HL-60/S4 treated with phorbol 12-myristate 13-acetate at 8.2 ng/mL for 4 days and 3 days (cell line): ENCODE data around the gene NHEJ1.

Experiments used
- in situ Hi-C: fragments of 300-500 bp; cut with MboI; formaldehyde crosslinking; loops from 2 replicates; pipeline ENCODE4 v1.15.0; 2022; ENCODE audit warnings: low sequenced_read_pairs

Gene NHEJ1

GRCh38 chr2:219094171-219094570 is 66.4 kb downstream of the NHEJ1 start:
- in situ Hi-C loops: no loop called here

GRCh38 chr2:219090436-219091299 is 69.9 kb downstream of the NHEJ1 start:
- in situ Hi-C loops: no loop called here

DNA sequence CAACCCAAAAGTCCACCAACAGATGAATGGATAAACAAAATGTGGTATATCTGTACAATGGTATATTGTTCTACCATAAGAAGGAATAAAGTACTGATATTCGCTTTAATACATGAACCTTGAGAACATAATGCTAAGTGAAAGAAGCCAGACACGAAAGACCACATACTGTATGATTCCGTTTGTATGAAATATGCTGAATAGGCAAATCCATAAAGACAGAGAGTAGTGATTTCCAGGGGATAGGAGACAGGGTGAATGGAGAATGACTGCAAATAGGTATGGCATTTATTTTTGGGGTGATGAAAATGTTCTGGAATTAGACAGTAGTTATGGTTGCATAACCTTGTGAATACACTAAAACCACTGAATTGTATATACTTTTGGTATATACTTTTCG is 71.3 kb downstream of the NHEJ1 start:
- in situ Hi-C loops: no loop called here

DNA sequence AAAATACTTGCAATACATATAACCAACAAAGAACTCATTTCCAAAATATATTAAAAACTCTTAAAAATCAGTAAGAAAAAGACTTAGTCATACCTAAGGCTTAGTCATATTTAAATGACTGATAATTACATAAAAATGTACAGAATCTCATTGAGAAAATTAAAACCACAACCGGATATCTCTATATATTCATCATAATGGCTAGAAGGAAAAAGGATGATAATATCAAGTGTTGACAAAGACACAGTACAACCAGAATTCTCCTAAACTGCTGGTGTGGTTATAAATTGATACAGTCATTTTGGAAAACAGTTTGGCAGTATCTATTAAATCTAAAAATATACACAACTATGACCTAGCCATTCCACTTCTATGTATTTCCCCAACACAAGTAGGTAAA is 72.8 kb downstream of the NHEJ1 start:
- in situ Hi-C loops: no loop called here

GRCh38 chr2:219087361-219087760 is 73.3 kb downstream of the NHEJ1 start:
- in situ Hi-C loops: no loop called here

DNA sequence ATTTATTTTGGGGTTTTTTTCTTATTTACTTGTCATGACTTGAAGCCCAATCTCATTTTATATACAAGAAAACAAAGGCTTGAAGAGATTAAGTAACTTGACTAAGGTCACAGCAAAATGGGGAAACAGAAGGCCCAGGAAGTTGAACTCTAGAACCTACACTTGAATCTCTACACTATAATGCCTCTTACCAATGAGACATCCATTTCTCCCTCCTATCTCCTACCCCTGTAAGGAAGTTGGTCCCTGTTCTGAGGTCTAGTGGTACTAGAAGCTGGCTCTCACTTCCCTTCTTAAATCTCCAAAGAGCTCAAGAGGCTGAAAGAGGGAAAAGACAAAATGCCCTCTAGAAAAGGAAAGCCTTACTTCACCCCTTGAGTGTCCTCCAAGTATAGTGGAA is 74.4 kb downstream of the NHEJ1 start:
- in situ Hi-C loops: no loop called here

- in situ Hi-C loops: no loop called here
These were observed 75.8 kb downstream of the NHEJ1 start for GRCh38 chr2:219084791-219085190.

- in situ Hi-C loops: no loop called here
These were observed 78.2 kb downstream of the NHEJ1 start for GRCh38 chr2:219082332-219082958.

- in situ Hi-C loops: no loop called here
These were observed 78.8 kb downstream of the NHEJ1 start for GRCh38 chr2:219081701-219082331.

DNA sequence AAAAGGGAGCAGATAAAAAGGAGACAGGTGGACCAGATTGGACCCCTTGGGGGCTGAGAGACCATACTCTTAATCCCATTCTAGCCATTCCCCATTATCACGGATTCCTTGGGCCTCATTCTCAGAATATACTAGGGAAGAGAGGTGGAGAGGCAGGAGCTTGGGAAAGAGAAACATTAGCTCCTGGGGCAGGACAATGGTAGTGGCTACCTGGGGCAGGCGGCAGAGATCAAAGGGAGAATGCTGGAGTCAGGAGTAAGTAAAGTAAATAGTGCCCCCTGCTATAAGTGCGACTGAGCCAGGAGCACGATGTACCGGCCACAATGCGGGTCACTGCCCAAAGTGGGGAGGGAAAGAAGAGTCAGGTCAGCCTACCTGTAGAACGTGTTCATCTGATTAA is 79.5 kb downstream of the NHEJ1 start:
- in situ Hi-C loops: no loop called here

- in situ Hi-C loops: no loop called here
These were observed 81.2 kb downstream of the NHEJ1 start for GRCh38 chr2:219079417-219079816.

DNA sequence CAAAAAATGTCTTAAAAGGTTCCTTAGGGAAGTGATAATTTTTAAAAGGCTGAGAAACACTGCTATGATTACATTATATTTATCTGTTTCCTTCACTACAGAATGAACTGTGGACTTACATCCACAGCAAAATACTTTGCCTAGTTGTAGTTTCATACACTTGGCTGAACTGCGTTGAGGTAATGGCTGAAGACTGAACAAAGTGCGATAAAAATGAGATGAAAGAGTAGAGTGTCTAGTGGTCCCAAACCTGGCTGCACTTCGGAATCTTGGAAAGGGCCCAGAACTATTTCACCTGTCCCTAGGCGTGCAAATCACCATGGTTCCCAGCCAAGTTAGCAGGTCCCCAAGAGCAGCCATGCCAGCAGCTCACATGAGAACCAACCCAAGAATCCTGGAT is 81.7 kb downstream of the NHEJ1 start:
- in situ Hi-C loops: no loop called here

DNA sequence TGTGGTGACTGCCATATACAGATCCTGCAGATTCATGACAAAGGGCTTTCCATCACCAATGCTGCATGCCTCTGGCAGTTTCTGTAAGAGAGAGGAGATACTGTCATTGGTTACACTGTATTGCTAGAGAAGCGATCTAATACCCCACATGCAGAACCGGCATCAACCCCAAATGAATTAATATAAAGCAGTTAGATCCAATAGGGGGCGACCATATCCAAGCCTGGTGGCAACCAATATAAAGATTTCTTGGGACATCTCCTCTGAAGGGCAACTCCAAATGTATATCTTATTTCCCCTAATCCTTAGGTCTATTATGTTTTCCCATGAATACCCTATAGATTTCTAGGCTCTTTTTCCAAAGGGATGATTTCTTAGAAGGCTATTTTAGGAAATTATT is 82.5 kb downstream of the NHEJ1 start:
- in situ Hi-C loops: no loop called here

DNA sequence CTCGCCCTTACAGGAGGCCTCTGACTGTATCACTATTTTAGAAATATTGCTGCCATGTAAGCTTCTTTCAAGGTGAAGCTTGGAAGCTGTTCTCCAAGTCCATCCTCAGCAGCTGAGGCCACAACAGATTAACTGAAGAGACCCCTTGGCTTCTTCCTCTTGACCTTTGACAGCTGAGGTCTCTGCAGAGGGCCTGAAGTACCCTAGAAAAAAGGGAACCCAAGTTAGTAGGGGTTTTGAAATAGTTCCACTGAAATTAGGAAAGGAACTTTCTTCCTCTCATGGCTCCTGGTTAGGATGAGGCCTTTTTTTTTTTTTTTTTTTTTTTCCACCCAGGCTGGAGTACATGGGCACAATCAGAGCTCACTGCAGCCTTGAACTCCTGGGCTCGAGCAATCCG is 84.4 kb downstream of the NHEJ1 start:
- in situ Hi-C loops: no loop called here

DNA sequence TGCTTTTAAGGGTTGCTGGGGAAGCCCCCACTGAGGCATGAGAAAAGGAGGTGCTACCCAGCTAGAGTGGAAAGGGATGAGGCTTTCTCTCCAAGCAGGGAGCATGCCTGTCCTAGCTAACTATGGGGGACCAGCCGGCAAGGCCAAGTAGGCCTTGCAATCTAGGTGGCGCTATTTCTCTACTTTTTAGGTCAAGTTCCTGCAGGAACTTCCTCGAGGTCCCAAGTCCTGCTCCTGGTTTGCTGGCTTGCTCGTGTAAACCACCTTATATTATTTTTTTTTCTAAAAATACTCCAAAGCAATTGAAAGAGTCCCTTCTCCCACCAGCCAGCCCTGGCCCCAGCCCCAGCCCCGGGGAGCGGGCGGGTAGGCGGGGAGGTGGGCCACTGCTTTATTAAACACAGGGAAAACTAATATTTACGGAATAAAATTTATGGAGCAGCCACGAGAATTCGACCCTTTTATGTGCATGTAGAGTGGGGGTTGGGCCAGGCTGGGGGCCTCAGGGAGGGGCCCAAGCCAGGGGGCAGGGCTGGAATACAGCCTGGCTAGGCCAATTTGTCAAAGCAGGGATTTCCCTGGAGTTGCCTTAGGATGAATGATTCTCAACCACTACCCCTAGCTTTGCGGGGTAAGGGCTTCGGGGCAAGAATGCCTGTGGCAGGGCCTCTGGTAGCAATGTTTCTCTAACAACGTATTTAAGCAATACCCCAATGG is 87.0 kb downstream of the NHEJ1 start:
- in situ Hi-C loops: no loop called here

- in situ Hi-C loops: no loop called here
These were observed 87.8 kb downstream of the NHEJ1 start for GRCh38 chr2:219072741-219073250.

DNA sequence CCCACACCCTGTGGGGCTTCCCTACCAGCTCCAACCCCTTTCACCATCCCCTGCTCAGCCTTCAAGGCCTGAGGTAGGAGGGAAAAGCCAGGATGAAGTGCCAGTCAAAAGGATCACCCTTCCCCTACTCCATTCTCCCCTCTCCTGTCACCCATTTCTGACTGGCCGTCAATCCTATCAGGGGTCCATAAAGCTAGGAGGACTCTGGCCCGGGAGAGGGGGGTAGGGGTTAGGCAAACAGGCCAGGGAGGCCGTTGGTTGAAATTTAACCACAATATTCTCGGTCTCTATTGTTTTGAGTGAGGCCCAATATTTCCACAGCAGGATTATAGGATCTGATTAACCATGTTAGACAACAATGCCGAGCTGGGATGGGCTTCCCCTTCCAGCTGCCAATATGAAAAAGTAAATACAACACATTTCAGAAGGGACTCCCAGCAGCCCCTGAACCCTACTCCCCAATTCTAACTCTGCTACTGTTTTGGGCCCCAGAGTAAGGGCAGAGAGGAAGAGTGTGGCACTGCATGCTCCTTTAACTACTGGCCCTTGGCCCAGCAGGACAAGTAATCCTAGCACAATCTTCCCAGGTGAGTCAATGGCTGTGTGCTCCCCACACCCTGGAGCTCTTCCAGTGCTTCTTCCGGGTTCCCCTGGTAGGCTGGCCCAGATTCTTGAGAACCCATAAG is 89.3 kb downstream of the NHEJ1 start:
- in situ Hi-C loops: no loop called here

DNA sequence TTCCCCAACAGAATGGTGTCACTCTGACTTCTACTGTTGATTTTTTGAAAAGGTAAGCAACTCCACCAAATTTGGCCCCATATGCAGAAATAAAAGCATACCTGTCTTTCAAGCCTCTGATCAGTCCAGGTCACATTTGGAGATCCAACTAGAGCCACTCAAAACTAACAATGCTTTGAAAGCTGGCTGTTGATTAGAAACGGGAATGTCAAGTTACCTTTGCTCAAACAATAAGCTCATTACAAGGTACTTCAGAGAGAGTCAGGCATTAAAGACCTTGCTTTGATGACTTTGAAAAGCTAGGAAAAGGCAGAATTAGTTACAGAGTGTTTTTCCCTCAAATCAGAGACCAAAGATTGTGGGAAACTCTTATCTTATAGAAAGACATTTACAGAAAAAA is 95.1 kb downstream of the NHEJ1 start:
- in situ Hi-C loops: loop anchor here (5.0 kb wide), 1 partner anchor 82 kb away; no protein-coding TSS in a partner anchor

GRCh38 chr2:219062081-219062480 is 98.5 kb downstream of the NHEJ1 start:
- in situ Hi-C loops: no loop called here
